Epithelial cell of proximal tubule (primary cell): ENCODE data around the gene ERC2. TPM values are rescaled to one million over a fixed set of nuclear protein-coding genes. Genes with fewer than 3 reads are reported as not detected.
A peak's percentile ranks its signal among the peaks of the same experiment; 100 is the strongest.

Experiments
- DNase-seq: peaks from one replicate; pipeline ENCODE4 v3.0.0-alpha.2; 2011; ENCODE audit warnings: low read depth
- H3K4me3 ChIP-seq: 2 replicates; pipeline ENCODE4 v1.5.1; 2011; ENCODE audit warnings: low read depth, mild to moderate bottlenecking, low read length
- total RNA-seq: library from RNA; depleted of rRNA; stranded (reverse); fragments of >200 nt; gene quantifications from 2 replicates; pipeline ENCODE4 v1.2.3, GENCODE V29; 2015
- TF ChIP-seq, protein P1 (sequence below): conservative IDR thresholded peaks from 2 replicates; pipeline ENCODE4 v1.5.1; 2012; ENCODE audit warnings: low read depth, mild to moderate bottlenecking, low read length

ERC2 gene
- total RNA-seq, 1 donor from 2014 or later: 2.7 TPM

DNA sequence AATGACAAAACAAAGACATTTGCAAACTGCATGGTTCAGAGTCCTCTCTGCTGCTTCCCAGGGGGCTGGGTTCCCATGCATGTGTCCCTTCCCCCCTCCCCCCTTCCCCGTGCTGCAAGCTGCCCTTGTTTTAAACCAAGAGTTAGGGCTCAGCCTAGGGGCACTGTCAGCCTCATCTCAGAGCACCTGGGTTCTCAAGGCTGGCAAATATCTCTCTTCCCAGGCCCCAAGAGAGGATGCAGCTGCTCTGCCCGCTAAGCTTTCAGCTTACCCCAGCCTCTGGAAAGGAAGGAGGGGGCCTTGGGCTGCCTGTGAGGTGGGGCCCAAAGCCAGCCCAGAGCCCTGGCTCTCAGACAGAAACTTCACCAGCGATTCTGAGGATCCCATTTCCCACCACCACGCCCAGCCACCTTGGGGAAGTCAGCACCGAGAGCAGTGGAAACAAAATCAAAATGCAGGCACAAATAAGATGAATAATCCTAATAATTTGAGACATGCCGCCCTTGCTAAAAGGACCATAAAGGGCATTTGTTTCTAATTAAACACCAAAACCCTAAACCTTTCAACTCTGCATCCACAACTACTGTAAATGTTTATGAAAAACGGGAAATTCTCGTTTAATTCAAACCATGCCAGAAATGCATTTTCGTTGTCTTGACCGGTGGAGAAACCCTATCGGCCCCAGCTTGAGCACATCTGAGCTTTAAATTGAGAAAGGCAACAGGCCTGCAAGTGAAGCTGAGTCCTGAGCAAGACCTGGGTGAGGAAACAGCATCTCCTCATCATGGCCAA lies 913.4 kb downstream of the ERC2 start:
- TF ChIP-seq, protein P1, sequence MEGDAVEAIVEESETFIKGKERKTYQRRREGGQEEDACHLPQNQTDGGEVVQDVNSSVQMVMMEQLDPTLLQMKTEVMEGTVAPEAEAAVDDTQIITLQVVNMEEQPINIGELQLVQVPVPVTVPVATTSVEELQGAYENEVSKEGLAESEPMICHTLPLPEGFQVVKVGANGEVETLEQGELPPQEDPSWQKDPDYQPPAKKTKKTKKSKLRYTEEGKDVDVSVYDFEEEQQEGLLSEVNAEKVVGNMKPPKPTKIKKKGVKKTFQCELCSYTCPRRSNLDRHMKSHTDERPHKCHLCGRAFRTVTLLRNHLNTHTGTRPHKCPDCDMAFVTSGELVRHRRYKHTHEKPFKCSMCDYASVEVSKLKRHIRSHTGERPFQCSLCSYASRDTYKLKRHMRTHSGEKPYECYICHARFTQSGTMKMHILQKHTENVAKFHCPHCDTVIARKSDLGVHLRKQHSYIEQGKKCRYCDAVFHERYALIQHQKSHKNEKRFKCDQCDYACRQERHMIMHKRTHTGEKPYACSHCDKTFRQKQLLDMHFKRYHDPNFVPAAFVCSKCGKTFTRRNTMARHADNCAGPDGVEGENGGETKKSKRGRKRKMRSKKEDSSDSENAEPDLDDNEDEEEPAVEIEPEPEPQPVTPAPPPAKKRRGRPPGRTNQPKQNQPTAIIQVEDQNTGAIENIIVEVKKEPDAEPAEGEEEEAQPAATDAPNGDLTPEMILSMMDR: no peak
- no peak for DNase-seq
- H3K4me3 ChIP-seq: no peak overlapping the region

GRCh38 chr3:55551644-55552043 lies 916.6 kb downstream of the ERC2 start:
- TF ChIP-seq, protein P1: no peak
- no peak overlapping the region for H3K4me3 ChIP-seq
- no peak for DNase-seq

- H3K4me3 ChIP-seq: no peak overlapping the region
- DNase-seq: no peak
- TF ChIP-seq, protein P1: peak; percentile 17
Measured at GRCh38 chr3:55549177-55549576, 919.1 kb downstream of the ERC2 start.

- DNase-seq: no peak
- TF ChIP-seq, protein P1: no peak
- H3K4me3 ChIP-seq: no peak overlapping the region
Measured at GRCh38 chr3:55546866-55547669, 921.2 kb downstream of the ERC2 start.

DNA sequence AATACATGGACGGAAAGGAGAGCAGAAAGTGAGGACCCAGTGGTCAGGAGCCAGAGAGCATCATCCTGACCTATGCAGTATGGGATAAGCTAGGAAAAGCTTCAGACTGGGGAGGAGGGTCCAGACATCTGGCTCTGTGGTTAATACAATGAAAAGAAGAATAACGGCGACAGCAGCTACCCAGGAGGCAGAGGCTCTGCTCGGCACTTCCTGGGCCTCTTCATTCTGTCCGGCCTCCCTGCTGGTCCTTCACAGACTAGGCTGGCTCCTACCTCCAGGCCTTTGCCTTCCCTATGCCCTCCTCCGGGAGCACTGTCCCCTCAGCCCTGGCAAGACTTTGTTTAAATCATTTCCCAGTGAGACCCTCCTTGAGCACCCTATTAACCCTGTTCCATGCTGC lies 922.3 kb downstream of the ERC2 start:
- H3K4me3 ChIP-seq: no peak overlapping the region
- no peak for DNase-seq
- TF ChIP-seq, protein P1: no peak

- TF ChIP-seq, protein P1: no peak
- H3K4me3 ChIP-seq: no peak overlapping the region
- no peak for DNase-seq
Measured at GRCh38 chr3:55544219-55544618, 924.0 kb downstream of the ERC2 start.
